Measurements from ENCODE around the gene KRTAP10-1. TPM values are rescaled to one million over a fixed set of nuclear protein-coding genes. Genes with fewer than 3 reads are reported as not detected.

KRTAP10-1 gene
- total RNA-seq, 1 experiment from 2014 or later = not detected

DNA sequence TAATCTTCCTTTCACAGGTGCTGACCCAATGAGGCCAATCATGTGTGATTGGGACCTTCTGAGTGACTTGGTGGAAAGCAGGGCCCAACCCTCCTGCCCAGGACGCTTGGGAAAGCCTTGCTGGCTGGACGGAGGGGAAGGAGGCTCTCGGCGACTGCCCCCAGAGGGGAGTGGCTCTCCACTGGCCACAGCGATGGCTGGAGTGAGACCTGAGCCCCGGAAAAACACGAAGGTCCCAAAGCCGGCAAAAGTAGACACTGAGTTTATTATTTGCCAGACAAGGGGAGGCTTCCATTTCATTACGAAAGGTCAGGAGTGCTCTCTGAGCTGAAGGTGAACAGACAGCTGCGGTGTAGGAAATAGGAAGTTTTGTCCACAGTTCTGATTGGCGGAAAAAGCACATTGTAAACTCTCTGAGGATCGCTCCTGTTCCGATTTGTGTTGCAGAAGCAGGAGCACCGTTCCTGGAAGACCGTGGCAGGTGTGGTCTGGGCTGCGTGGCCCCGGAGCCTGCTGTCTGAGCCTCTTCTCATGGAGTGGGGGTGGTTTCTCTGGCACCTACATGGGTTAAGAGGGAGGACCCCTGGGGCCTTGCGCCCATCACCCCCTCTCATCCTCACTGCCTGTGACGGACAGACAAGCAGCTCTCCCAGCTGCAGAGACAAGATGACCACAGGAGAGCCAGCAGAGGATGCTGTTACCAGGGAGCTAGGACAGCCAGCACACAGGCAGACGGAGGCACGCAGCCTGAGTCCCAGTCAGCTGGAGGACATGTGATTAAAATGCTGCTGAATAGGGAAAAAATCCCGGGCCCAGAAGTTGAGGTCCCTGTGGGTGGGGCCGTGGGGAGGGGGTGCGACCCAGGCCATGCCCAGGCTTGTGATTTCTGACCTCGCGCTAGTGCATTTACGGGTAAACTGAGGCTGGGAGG lies 41.5 kb downstream of the KRTAP10-1 start:
- ATAC-seq (no peak), DNase-seq (no peak)
- no TSS peak for BruUV-seq (replicated peaks)
- Histone ChIP-seq H3K36me3 (ENCODE audit: low read depth, low read length) (no peaks in the 10 kb centered on the region), H3K4me1 (ENCODE audit: insufficient read depth, low read length) (no peaks in the 10 kb centered on the region), H3K9ac (ENCODE audit: low read length) (no peak overlapping the region), H3K27me3 (ENCODE audit: low read length) (peaks cover 35% of the 10 kb centered on the region), H3K4me2 (ENCODE audit: low read length) (no peak overlapping the region), H4K20me1 (ENCODE audit: low read length) (no peaks in the 10 kb centered on the region), H3K4me3 (ENCODE audit: low read length) (no peak overlapping the region), H3K9me3 (ENCODE audit: low read length) (peaks cover 6% of the 10 kb centered on the region; the same call in 1 of the 2 replicates), H3K27ac (ENCODE audit: low read length) (no peak overlapping the region), H3K79me2 (ENCODE audit: low read length) (no peaks in the 10 kb centered on the region), H3K9me2 (replicated peaks; ENCODE audit: low read length) (no peaks in the 10 kb centered on the region), H2AFZ (ENCODE audit: low read length) (no peak overlapping the region), H3F3A (ENCODE audit: low read length, unreplicated experiment) (no peaks in the 10 kb centered on the region)
- POLR2A ChIA-PET (ENCODE audit: unreplicated experiment) = interaction anchor here (0.5 kb wide), 1 partner anchor 65 kb away, joined by 3 read pairs; no protein-coding TSS in a partner anchor
- CTCF ChIA-PET = no interaction called here
- TF ChIP-seq, protein P1, sequence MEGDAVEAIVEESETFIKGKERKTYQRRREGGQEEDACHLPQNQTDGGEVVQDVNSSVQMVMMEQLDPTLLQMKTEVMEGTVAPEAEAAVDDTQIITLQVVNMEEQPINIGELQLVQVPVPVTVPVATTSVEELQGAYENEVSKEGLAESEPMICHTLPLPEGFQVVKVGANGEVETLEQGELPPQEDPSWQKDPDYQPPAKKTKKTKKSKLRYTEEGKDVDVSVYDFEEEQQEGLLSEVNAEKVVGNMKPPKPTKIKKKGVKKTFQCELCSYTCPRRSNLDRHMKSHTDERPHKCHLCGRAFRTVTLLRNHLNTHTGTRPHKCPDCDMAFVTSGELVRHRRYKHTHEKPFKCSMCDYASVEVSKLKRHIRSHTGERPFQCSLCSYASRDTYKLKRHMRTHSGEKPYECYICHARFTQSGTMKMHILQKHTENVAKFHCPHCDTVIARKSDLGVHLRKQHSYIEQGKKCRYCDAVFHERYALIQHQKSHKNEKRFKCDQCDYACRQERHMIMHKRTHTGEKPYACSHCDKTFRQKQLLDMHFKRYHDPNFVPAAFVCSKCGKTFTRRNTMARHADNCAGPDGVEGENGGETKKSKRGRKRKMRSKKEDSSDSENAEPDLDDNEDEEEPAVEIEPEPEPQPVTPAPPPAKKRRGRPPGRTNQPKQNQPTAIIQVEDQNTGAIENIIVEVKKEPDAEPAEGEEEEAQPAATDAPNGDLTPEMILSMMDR (conservative IDR thresholded peaks at IDR 0.05; ENCODE audit: low read depth, low read length) = no peak
- TF ChIP-seq EZH2phosphoT487 (IDR thresholded peaks at IDR 0.05; ENCODE audit: borderline replicate concordance, low read length) (no peak), EZH2 (IDR thresholded peaks at IDR 0.05; ENCODE audit: low read length, unreplicated experiment) (no peak)
- intact Hi-C loops (cut with micrococcal nuclease) = no loop called here

DNA sequence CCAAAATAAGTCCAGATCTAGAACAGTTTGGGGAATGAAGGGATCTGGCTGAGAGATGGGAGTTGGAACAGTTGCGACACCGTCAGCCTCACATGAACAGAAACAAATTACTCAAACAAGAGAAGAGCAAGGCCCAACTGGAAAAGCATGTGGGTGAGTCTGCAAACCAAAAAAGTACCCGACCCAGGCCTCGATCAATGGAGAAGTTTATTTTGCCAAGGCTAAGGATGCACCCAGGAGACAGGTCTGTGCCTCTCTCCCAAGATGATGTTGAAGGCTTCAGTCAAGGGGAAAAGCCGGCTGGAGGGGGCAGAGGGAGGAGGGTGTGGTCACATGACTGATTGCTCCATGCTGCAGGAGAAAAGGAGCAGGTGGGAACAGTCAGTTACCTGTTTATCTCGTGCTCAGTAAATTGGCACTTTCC lies 42.3 kb downstream of the KRTAP10-1 start:
- intact Hi-C loops (cut with micrococcal nuclease) = no loop called here
- ATAC-seq (no peak), DNase-seq (no peak)
- Histone ChIP-seq H3K27ac (ENCODE audit: low read length) (no peak overlapping the region), H3F3A (ENCODE audit: low read length, unreplicated experiment) (no peaks in the 10 kb centered on the region), H3K79me2 (ENCODE audit: low read length) (no peaks in the 10 kb centered on the region), H3K9me3 (ENCODE audit: low read length) (peaks cover 13% of the 10 kb centered on the region), H3K9ac (ENCODE audit: low read length) (no peak overlapping the region), H2AFZ (ENCODE audit: low read length) (no peak overlapping the region), H3K27me3 (ENCODE audit: low read length) (peaks cover 35% of the 10 kb centered on the region), H3K4me1 (ENCODE audit: insufficient read depth, low read length) (no peaks in the 10 kb centered on the region), H4K20me1 (ENCODE audit: low read length) (no peaks in the 10 kb centered on the region), H3K4me3 (ENCODE audit: low read length) (no peak overlapping the region), H3K4me2 (ENCODE audit: low read length) (no peak overlapping the region), H3K36me3 (ENCODE audit: low read depth, low read length) (no peaks in the 10 kb centered on the region), H3K9me2 (replicated peaks; ENCODE audit: low read length) (no peaks in the 10 kb centered on the region)
- ChIA-PET POLR2A (ENCODE audit: unreplicated experiment) (no interaction called here), CTCF (no interaction called here)
- no TSS peak for BruUV-seq (replicated peaks)
- TF ChIP-seq, protein P1 (conservative IDR thresholded peaks at IDR 0.05; ENCODE audit: low read depth, low read length) = no peak
- TF ChIP-seq EZH2 (IDR thresholded peaks at IDR 0.05; ENCODE audit: low read length, unreplicated experiment) (no peak), EZH2phosphoT487 (IDR thresholded peaks at IDR 0.05; ENCODE audit: borderline replicate concordance, low read length) (no peak)
